ENCODE data around the gene CUX1.
A peak's percentile ranks its signal among the peaks of the same experiment; 100 is the strongest.

DNA sequence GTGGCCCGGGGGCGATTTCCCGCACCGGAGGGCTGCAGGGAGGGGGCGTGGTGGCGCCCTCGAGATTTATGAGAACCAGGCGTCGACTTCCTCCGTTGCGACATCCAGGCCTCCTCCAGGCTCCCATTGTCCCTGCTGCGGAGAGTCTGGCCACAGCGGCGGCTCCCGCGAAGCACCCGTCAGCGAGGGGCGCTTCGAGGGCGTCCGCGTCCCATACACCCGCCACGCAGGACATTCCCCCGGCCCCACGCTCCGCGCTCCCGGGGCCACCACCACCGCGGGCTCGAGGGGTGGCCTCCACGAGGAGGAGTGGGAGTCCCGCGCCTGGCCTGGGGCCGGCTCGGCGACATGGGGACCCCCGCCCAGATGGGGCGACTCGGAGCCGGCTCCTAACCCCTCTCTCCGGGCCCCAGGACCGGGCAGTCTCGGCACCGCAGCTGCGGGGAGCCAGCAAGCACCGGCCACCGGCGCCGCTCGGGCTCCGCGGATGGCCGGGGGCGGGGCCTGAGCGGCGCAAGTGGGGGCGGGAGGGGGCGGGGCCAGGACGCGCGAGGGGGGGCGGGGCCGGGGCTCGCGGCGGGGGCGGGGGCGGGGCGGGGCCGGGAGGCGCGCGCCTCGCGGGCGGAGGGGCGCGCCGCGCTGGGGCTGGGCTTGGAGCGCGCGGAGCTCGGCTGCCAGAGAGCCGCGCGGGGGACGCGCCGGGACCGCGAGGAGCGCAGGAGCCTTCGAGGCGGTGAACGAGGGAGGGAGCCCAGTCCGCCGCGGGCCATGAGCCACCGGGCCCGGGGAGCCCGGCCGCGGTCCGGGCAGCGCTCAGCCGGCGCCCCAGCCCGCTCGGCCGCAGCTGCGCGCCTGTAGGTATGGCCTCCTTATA lies 469.0 kb downstream of the CUX1 start, which contains the start of gene SH2B2:
- TF ChIP-seq, protein P1, sequence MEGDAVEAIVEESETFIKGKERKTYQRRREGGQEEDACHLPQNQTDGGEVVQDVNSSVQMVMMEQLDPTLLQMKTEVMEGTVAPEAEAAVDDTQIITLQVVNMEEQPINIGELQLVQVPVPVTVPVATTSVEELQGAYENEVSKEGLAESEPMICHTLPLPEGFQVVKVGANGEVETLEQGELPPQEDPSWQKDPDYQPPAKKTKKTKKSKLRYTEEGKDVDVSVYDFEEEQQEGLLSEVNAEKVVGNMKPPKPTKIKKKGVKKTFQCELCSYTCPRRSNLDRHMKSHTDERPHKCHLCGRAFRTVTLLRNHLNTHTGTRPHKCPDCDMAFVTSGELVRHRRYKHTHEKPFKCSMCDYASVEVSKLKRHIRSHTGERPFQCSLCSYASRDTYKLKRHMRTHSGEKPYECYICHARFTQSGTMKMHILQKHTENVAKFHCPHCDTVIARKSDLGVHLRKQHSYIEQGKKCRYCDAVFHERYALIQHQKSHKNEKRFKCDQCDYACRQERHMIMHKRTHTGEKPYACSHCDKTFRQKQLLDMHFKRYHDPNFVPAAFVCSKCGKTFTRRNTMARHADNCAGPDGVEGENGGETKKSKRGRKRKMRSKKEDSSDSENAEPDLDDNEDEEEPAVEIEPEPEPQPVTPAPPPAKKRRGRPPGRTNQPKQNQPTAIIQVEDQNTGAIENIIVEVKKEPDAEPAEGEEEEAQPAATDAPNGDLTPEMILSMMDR (IDR thresholded peaks at IDR 0.05): no peak
- peak; percentile 34 to 69 (median 58) for TF ChIP-seq POLR2A (IDR thresholded peaks at IDR 0.05)

All from body of pancreas (tissue), 4 donors.